LNCaP clone FGC (cell line): ENCODE data around the gene KIF6.

Experiments used
- DNase-seq: peaks from one replicate; pipeline ENCODE4 v3.0.0-alpha.2; 2011; ENCODE audit warnings: low read depth
- H3K4me3 ChIP-seq: 2 replicates; pipeline ENCODE4 v1.5.1; 2011; ENCODE audit warnings: mild to moderate bottlenecking, low read depth, low read length, control low read depth
- CTCF ChIP-seq: IDR thresholded peaks from 2 replicates; pipeline ENCODE4 v1.5.1; 2012; ENCODE audit warnings: mild to moderate bottlenecking; ENCODE audit not compliant: control insufficient read depth, insufficient read depth; ENCODE audit errors: extremely low read depth

Gene KIF6

DNA sequence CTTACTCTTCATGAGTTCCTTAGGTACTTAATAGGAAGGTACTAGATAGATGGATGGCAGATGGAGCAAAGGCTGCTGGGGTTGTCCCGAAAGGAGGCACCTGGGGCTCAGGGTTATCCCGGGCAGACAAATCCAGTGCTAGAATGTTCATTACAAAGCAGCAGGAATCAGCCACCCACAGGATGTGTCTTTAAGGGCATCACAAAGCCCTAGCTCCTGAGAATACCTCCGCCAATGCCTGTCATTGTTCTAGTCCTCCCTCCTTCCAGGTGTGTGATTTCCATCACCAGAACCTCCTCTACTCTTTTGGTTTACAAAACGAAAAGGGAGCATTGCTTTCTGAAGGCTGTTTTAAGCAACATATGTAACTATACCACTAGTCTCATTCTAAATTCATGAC lies 138.1 kb downstream of the KIF6 start:
- TF ChIP-seq CTCF, result no peak
- H3K4me3 ChIP-seq, result no peak overlapping the region
- no peak for DNase-seq

DNA sequence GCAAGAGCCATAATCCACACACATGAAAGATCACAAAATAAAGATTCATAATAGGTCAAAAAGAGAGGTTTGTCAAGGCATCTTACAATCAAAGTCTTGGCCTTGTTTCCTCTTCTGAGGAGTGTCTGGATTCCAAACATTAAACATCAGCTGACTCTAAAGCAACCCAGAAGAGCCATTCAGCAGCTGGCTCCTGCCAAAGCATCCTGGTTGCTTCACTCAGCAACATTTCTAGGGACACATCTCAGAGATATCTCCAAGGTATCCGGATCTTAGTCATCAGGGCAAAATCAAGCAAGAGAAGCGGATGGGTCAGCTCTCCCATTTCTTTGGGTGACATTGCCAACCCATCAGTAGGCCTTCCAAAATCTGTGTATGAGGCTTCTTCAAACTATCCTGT lies 139.6 kb downstream of the KIF6 start:
- no peak overlapping the region for H3K4me3 ChIP-seq
- DNase-seq, result no peak
- no peak for TF ChIP-seq CTCF

DNA sequence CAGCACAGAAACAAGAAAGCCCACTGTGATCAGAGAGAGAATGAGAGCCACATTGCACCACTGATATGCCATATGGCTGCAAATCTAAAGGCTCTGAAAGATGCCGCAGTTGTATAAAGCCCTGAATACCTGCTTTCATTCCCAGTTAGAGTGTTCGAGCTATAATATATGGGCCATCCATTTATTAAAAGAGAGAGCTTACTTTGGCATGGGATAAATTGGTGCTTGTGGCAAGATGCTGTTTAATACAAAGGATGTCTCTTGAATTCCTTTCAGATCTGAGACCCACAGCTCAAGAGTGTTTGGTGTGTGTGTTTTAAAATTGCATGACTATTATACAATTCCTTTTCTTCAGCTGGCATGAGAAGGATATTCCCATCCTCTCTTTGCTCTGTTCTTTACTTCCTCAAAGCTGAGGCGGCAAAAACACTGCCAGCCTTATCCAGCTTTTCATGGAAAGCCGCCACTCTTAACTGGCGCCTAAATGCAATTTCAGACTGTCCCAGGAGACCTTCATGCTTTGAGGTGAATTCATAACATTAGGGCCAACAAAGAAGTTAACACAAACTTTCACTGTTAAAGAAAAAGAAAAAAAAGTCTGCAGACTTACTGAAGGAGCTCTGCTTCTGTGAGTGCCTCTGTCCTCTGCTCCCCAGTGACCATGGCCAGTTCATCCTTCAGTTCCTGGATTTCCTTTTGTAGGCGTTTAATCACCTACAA lies 147.6 kb downstream of the KIF6 start:
- DNase-seq, result no peak
- no peak for TF ChIP-seq CTCF
- no peak overlapping the region for H3K4me3 ChIP-seq

GRCh38 chr6:39576556-39577303 lies 148.5 kb downstream of the KIF6 start:
- DNase-seq, result no peak
- TF ChIP-seq CTCF, result no peak

DNA sequence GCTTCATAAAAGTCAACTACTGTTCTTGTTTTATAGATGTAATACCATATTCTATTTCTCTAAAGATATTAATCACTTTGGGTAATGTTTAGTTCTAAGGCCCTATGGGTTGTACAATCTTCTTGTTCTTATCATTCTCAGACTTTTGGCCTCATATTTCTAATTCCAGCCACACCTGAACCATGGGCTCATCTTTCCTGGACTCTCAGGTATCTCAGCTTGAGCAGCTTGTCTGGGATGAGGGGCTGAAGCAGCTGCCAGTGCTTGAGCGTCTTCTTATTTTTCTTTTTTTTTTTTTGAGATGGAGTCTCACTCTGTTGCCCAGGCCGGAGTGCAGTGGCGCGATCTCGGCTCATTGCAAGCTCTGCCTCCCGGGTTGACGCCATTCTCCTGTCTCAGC lies 150.2 kb downstream of the KIF6 start:
- TF ChIP-seq CTCF, result no peak

More at GRCh38 chr6:39576556-39577303, 148.5 kb downstream of the KIF6 start:
- H3K4me3 ChIP-seq, result no peak overlapping the region

DNA sequence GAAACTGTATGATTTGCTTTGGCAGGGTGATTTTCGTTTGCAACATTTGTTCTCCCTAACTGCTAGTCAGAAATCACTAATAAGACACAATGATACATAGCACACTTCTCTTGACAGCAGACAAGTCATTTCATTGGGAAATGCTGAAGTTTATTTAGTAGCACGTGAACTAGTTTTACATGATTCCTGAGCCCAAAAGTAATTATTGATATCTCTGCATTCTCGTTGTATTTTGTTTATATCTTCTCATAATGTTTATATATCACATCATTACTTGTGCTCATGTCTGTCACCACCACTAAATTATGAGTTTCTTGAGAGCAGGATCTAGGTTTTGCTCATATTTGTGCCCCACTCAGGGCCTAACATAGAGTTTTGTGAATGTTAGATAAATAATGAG lies 151.7 kb downstream of the KIF6 start:
- DNase-seq, result no peak
- TF ChIP-seq CTCF, result no peak
- no peak overlapping the region for H3K4me3 ChIP-seq

More for the DNA sequence above, 150.2 kb downstream of the KIF6 start:
- no peak overlapping the region for H3K4me3 ChIP-seq
- no peak for DNase-seq
